Lower lobe of right lung (tissue), 2 donors: ENCODE measurements around the gene LRRTM4. TPM values are rescaled to one million over a fixed set of nuclear protein-coding genes. Genes with fewer than 3 reads are reported as not detected.

Experiments
- ATAC-seq, 2 donors: fragments of 200-7000 bp; cut with Tn5 transposase; one replicate each; pipeline ENCODE4 v1.9.1; 2020 to 2022; ENCODE audit warnings: mild to moderate bottlenecking in 2 of 2, moderate library complexity in 2 of 2
- DNase-seq: peaks from one replicate; pipeline ENCODE4 v3.0.0-alpha.2; 2020
- H3K27ac ChIP-seq: fragments of 200-600 bp; one replicate; pipeline ENCODE4 v1.8.0; 2022
- H3K27me3 ChIP-seq: fragments of 200-600 bp; one replicate; pipeline ENCODE4 v1.8.0; 2022; ENCODE audit warnings: low read depth
- H3K36me3 ChIP-seq: fragments of 200-600 bp; one replicate; pipeline ENCODE4 v1.8.0; 2022; ENCODE audit warnings: mild to moderate bottlenecking
- H3K4me1 ChIP-seq: fragments of 200-600 bp; one replicate; pipeline ENCODE4 v1.8.0; 2022
- H3K4me3 ChIP-seq: fragments of 200-600 bp; one replicate; pipeline ENCODE4 v1.8.0; 2022; ENCODE audit warnings: mild to moderate bottlenecking
- H3K9me3 ChIP-seq: fragments of 200-600 bp; one replicate; pipeline ENCODE4 v1.8.0; 2022
- CTCF ChIP-seq: fragments of 200-600 bp; IDR thresholded peaks from one replicate; pipeline ENCODE4 v1.8.0; 2022; ENCODE audit warnings: antibody characterized with exemption, mild to moderate bottlenecking
- intact Hi-C: fragments of 100-400 bp; cut with DNase I; formaldehyde crosslinking; loops from one replicate; pipeline ENCODE4 v1.11.0; 2022
- total RNA-seq: library from RNA; stranded (reverse); fragmentation: NEBNext Ultra II Directional; extraction: Animal tissue kit (Norgen Biotek cat#: 25700); gene quantifications from one replicate; pipeline ENCODE4 v1.2.1, GENCODE V29; 2021
- donor health status: DM: no; HTN: yes; CAD: no; lungs with severe emphysema.

Gene LRRTM4
- total RNA-seq, 1 donor from 2014 or later = 0.77 TPM

DNA sequence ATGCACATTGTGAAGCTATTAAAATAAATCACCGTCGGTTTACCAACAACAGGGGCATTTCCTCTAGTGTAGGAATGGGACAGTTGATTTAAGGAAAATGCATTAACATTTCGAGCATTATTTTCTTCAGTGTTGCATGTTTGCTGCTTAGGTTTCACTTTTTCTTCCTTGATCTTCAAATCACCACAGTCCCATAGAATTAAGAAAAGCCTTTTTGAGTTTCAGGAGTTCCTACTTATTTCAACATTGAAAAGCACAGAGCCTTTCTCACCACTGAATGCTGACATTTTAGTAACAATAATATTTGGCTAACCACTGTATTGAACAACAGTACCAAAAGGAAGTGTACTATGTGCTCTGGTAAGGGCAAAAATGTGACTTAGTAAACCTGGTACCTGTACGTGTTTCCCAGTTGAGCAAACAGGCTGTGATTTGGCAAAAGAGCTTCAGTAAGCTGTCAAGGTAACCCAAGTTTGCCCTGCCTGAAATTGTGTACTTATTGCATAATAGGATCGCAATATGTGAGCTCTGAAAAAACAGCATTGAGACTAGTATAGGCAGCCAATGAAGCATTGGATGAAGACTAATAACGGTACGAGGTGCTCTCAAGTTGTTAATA is 2.2 kb downstream of the LRRTM4 start:
- intact Hi-C loops = no loop called here
- DNase-seq = no peak
- Histone ChIP-seq H3K36me3 (no peaks in the 10 kb centered on the region), H3K9me3 (no peaks in the 10 kb centered on the region), H3K4me3 (no peak overlapping the region), H3K27me3 (no peaks in the 10 kb centered on the region), H3K4me1 (no peaks in the 10 kb centered on the region), H3K27ac (no peak overlapping the region)
- no peak for TF ChIP-seq CTCF
- ATAC-seq = no peak

DNA sequence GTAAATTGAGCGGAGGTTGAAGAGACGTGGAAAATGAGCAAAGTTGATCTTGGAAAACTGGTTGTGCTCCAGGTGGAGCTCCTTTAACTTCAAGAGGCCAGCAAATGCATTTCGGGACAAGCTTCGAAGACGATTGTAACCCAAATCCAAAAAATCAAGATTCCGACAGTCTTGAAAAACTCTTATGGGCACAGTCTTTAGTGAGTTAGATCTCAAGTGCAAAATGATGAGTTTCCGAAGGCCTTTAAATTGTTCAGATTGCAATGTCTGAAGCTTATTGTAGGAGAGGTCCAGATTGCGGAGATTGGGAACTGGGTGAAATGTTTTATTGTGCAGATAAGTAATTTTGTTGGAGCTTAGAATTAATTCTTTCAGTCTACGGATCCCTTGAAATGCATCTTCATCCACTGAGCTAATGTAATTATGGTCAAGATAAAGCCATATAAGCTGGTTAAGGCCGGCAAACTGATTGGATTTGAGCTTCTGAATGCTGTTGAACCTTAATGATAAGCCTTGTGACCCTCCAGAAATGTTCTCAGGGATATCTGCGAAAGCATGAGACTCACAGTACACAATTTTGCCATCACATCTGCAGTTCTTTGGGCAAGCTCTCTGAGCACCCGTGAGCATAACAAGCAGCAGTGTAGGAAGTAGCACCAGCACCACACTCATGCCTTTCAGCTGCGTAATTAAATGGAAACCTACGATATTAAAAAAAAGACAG is 2.9 kb downstream of the LRRTM4 start:
- Histone ChIP-seq H3K27me3 (no peaks in the 10 kb centered on the region), H3K36me3 (no peaks in the 10 kb centered on the region), H3K27ac (no peak overlapping the region), H3K4me3 (no peak overlapping the region), H3K9me3 (no peaks in the 10 kb centered on the region), H3K4me1 (no peaks in the 10 kb centered on the region)
- TF ChIP-seq CTCF = no peak
- ATAC-seq (no peak), DNase-seq (no peak)
- intact Hi-C loops = no loop called here

GRCh38 chr2:77518311-77518710 is 3.9 kb downstream of the LRRTM4 start:
- ATAC-seq (no peak), DNase-seq (no peak)
- Histone ChIP-seq H3K27me3 (no peaks in the 10 kb centered on the region), H3K4me1 (no peaks in the 10 kb centered on the region), H3K4me3 (no peak overlapping the region), H3K9me3 (no peaks in the 10 kb centered on the region), H3K36me3 (no peaks in the 10 kb centered on the region), H3K27ac (no peak overlapping the region)
- intact Hi-C loops = no loop called here
- TF ChIP-seq CTCF = no peak

- Histone ChIP-seq H3K36me3 (no peaks in the 10 kb centered on the region), H3K27me3 (no peaks in the 10 kb centered on the region), H3K9me3 (no peaks in the 10 kb centered on the region), H3K4me1 (no peaks in the 10 kb centered on the region), H3K27ac (no peak overlapping the region), H3K4me3 (no peak overlapping the region)
- ATAC-seq (no peak), DNase-seq (no peak)
- intact Hi-C loops = no loop called here
- no peak for TF ChIP-seq CTCF
These were observed 9.0 kb downstream of the LRRTM4 start for GRCh38 chr2:77513191-77513590.

DNA sequence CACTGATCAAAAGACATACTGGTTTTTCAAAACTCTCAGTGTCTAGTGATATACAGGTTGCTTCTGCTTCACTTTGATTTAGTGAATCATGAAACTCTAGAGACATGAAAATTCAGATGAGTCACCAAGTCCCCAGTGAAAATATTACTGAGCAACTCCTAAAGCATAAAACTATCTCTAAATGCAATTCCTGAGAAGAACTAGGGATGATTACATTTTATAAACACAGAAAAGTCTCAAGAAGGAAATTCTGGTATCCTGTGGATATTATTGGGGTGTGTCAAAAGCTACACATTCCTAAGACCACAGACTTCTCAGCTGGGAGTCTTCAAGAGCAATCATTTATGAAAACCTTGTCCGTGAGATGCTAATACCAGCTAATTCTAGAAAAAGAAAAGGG is 9.7 kb downstream of the LRRTM4 start:
- no peak overlapping the region for H3K27ac ChIP-seq
- H3K4me3 ChIP-seq = no peak overlapping the region

More for the DNA sequence above, 9.7 kb downstream of the LRRTM4 start:
- no peak for TF ChIP-seq CTCF
- ATAC-seq = no peak
- no peaks in the 10 kb centered on the region for H3K4me1 ChIP-seq
- intact Hi-C loops = no loop called here
- no peaks in the 10 kb centered on the region for H3K27me3 ChIP-seq
- no peak for DNase-seq
- H3K9me3 ChIP-seq = no peaks in the 10 kb centered on the region
- no peaks in the 10 kb centered on the region for H3K36me3 ChIP-seq
